RWPE2 (cell line): Measurements from ENCODE around the gene TECR.

ENCODE experiments used
- ATAC-seq: fragments of 200-7000 bp; cut with Tn5 transposase; 3 replicates; pipeline ENCODE4 v1.9.1; 2021; ENCODE audit warnings: low read depth
- DNase-seq: peaks from one replicate; pipeline ENCODE4 v3.0.0-alpha.2; 2020; ENCODE audit warnings: low spot score
- H3K27ac ChIP-seq: fragments of 450-650 bp; 2 replicates; pipeline ENCODE4 v1.5.1; 2017; ENCODE audit warnings: mild to moderate bottlenecking; ENCODE audit not compliant: poor library complexity, severe bottlenecking
- H3K27me3 ChIP-seq: fragments of 250-450 bp; sonication (Bioruptor Pico); 2 replicates; pipeline ENCODE4 v1.5.1; 2021; ENCODE audit warnings: mild to moderate bottlenecking, moderate library complexity; ENCODE audit not compliant: insufficient read depth, poor library complexity, severe bottlenecking
- H3K36me3 ChIP-seq: fragments of 250-450 bp; sonication (Bioruptor Pico); 2 replicates; pipeline ENCODE4 v1.5.1; 2020; ENCODE audit warnings: low read depth, mild to moderate bottlenecking, moderate library complexity
- H3K4me1 ChIP-seq: fragments of 250-450 bp; sonication (Bioruptor Pico); 2 replicates; pipeline ENCODE4 v1.5.1; 2021; ENCODE audit warnings: mild to moderate bottlenecking, moderate library complexity; ENCODE audit not compliant: insufficient read depth, poor library complexity, severe bottlenecking
- H3K4me3 ChIP-seq: fragments of 250-450 bp; sonication (Bioruptor Pico); 2 replicates; pipeline ENCODE4 v1.5.1; 2021; ENCODE audit warnings: mild to moderate bottlenecking, moderate library complexity; ENCODE audit not compliant: severe bottlenecking
- H3K9me3 ChIP-seq: fragments of 250-450 bp; sonication (Bioruptor Pico); 2 replicates; pipeline ENCODE4 v1.5.1; 2021; ENCODE audit warnings: mild to moderate bottlenecking, moderate library complexity; ENCODE audit not compliant: severe bottlenecking
- CTCF ChIP-seq: fragments of 450-650 bp; IDR thresholded peaks from one replicate; pipeline ENCODE4 v1.5.1; 2017; ENCODE audit warnings: mild to moderate bottlenecking, moderate library complexity; ENCODE audit not compliant: poor library complexity, severe bottlenecking

TECR gene

GRCh38 chr19:14559916-14560775 is 30.8 kb downstream of the TECR start:
- Histone ChIP-seq H3K9me3 (no peaks in the 10 kb centered on the region), H3K4me1 (peaks cover 37% of the 10 kb centered on the region), H3K27ac (peak overlapping the region; percentile 82), H3K36me3 (peaks cover 22% of the 10 kb centered on the region), H3K4me3 (no peak overlapping the region), H3K27me3 (no peaks in the 10 kb centered on the region)
- ATAC-seq (no peak), DNase-seq (peak; percentile 64)
- TF ChIP-seq CTCF = no peak

- peaks cover 25% of the 10 kb centered on the region for H3K36me3 ChIP-seq
- peak overlapping the region; percentile 82 for H3K27ac ChIP-seq
- H3K4me3 ChIP-seq = no peak overlapping the region
- ATAC-seq (no peak), DNase-seq (no peak)
- TF ChIP-seq CTCF = no peak
- no peaks in the 10 kb centered on the region for H3K9me3 ChIP-seq
- no peaks in the 10 kb centered on the region for H3K27me3 ChIP-seq
- H3K4me1 ChIP-seq = peaks cover 37% of the 10 kb centered on the region
Measured at GRCh38 chr19:14560776-14561108, 31.3 kb downstream of the TECR start.

GRCh38 chr19:14561249-14561648 is 31.9 kb downstream of the TECR start:
- no peak for TF ChIP-seq CTCF
- H3K9me3 ChIP-seq = no peaks in the 10 kb centered on the region
- no peak overlapping the region for H3K4me3 ChIP-seq
- H3K36me3 ChIP-seq = peaks cover 30% of the 10 kb centered on the region
- ATAC-seq = peak; percentile 7
- H3K27ac ChIP-seq = peak overlapping the region; percentile 82
- H3K27me3 ChIP-seq = no peaks in the 10 kb centered on the region
- DNase-seq = no peak
- peaks cover 37% of the 10 kb centered on the region for H3K4me1 ChIP-seq

- peak; percentile 71 for DNase-seq
- Histone ChIP-seq H3K27ac (peak overlapping the region; percentile 82), H3K27me3 (no peaks in the 10 kb centered on the region), H3K4me3 (no peak overlapping the region), H3K36me3 (peaks cover 30% of the 10 kb centered on the region), H3K9me3 (no peaks in the 10 kb centered on the region), H3K4me1 (peaks cover 37% of the 10 kb centered on the region)
- TF ChIP-seq CTCF = no peak
- peak; percentile 76 for ATAC-seq
Measured at GRCh38 chr19:14561847-14562351, 32.5 kb downstream of the TECR start.
